BJ (cell line): ENCODE results near the gene DNAJC17. TPM values are rescaled to one million over a fixed set of nuclear protein-coding genes. Genes with fewer than 3 reads are reported as not detected.

Experiments
- CTCF ChIA-PET: fragments of 350-600 bp; formaldehyde crosslinking; extraction: SDS; loops from one replicate; lab custom pipeline; 2021; ENCODE audit warnings: antibody characterized with exemption, inconsistent platforms; lab: Yijun Ruan, JAX
- POLR2A ChIA-PET: fragments of 300-600 bp; sonication (Branson Sonifier 250); formaldehyde crosslinking; extraction: SDS; loops from one replicate; lab custom pipeline; 2021; ENCODE audit warnings: antibody characterized with exemption; lab: Charles Lee
- DNase-seq: peaks from one replicate; pipeline ENCODE4 v3.0.0-alpha.2; 2011; ENCODE audit warnings: low read depth
- H3K27me3 ChIP-seq: 2 replicates; pipeline ENCODE4 v1.6.0; 2011; ENCODE audit warnings: low read length; ENCODE audit not compliant: control insufficient read depth, insufficient read depth
- H3K36me3 ChIP-seq: 2 replicates; pipeline ENCODE4 v1.5.1; 2011; ENCODE audit warnings: low read length; ENCODE audit not compliant: control insufficient read depth, insufficient read depth
- H3K4me3 ChIP-seq: 2 replicates; pipeline ENCODE4 v1.5.1; 2011; ENCODE audit warnings: low read depth, mild to moderate bottlenecking, control low read depth, low read length
- CTCF ChIP-seq: IDR thresholded peaks from 2 replicates; pipeline ENCODE4 v1.5.1; 2011; ENCODE audit warnings: low read depth, mild to moderate bottlenecking, control low read depth, inconsistent platforms, low read length, moderate library complexity; ENCODE audit not compliant: insufficient read depth
- polyA plus RNA-seq: library from polyadenylated mRNA; depleted of rRNA; stranded (reverse); fragments of >200 nt; gene quantifications from 2 replicates; pipeline ENCODE4 v1.2.3, GENCODE V29; 2011

Gene DNAJC17
- polyA plus RNA-seq, 1 experiment, result 37.1 TPM

GRCh38 chr15:40825661-40826422, 18.6 kb upstream of the DNAJC17 start:
- TF ChIP-seq CTCF, result no peak
- H3K36me3 ChIP-seq, result no peaks in the 10 kb centered on the region
- ChIA-PET POLR2A (interaction anchor here (0.7 kb wide), 1 partner anchor 18 kb away, joined by 3 read pairs; the partner anchor contains the start of gene SPINT1), CTCF (no interaction called here)
- peaks cover 2% of the 10 kb centered on the region for H3K27me3 ChIP-seq
- no peak for DNase-seq
- H3K4me3 ChIP-seq, result no peak overlapping the region

- no peaks in the 10 kb centered on the region for H3K36me3 ChIP-seq
- peaks cover 2% of the 10 kb centered on the region for H3K27me3 ChIP-seq
- ChIA-PET CTCF (interaction anchor here (1.0 kb wide), 1 partner anchor 33 kb away, joined by 4 read pairs; no protein-coding TSS in a partner anchor), POLR2A (no interaction called here)
- no peak for DNase-seq
- TF ChIP-seq CTCF, result no peak
- no peak overlapping the region for H3K4me3 ChIP-seq
Observed at GRCh38 chr15:40823572-40824343, 16.5 kb upstream of the DNAJC17 start.

GRCh38 chr15:40821195-40821594, 13.9 kb upstream of the DNAJC17 start:
- no peak for DNase-seq
- POLR2A ChIA-PET, result no interaction called here

GRCh38 chr15:40819048-40819447, 11.8 kb upstream of the DNAJC17 start:
- CTCF ChIA-PET, result interaction anchor here (0.9 kb wide), 1 partner anchor 9 kb away, joined by 5 read pairs; no protein-coding TSS in a partner anchor

More at GRCh38 chr15:40821195-40821594, 13.9 kb upstream of the DNAJC17 start:
- Histone ChIP-seq H3K4me3 (no peak overlapping the region), H3K27me3 (peaks cover 2% of the 10 kb centered on the region; the same call in 1 of the 2 replicates), H3K36me3 (no peaks in the 10 kb centered on the region)
- CTCF ChIA-PET, result interaction anchor here (0.6 kb wide), 1 partner anchor 314 kb away, joined by 3 read pairs; no protein-coding TSS in a partner anchor
- TF ChIP-seq CTCF, result no peak

More at GRCh38 chr15:40819048-40819447, 11.8 kb upstream of the DNAJC17 start:
- DNase-seq, result no peak
- peaks cover 2% of the 10 kb centered on the region for H3K36me3 ChIP-seq
- POLR2A ChIA-PET, result no interaction called here
- no peak for TF ChIP-seq CTCF
- H3K27me3 ChIP-seq, result peaks cover 2% of the 10 kb centered on the region; the same call in 1 of the 2 replicates
- H3K4me3 ChIP-seq, result no peak overlapping the region
